Measurements from ENCODE around the gene FIZ1. TPM values are rescaled to one million over a fixed set of nuclear protein-coding genes. Genes with fewer than 3 reads are reported as not detected.

Gene FIZ1
- total RNA-seq, 2 donors from 2014 or later: 14.8 to 16.4 TPM

GRCh38 chr19:55618426-55618825 lies 19.1 kb upstream of the FIZ1 start:
- H3K27ac ChIP-seq: no peak overlapping the region
- TF ChIP-seq POLR2AphosphoS5 (IDR thresholded peaks at IDR 0.05): no peak
- TF ChIP-seq POLR2A (IDR thresholded peaks at IDR 0.05): no peak
- no peak for TF ChIP-seq CTCF (IDR thresholded peaks at IDR 0.05)
- H3K36me3 ChIP-seq: peaks cover 6 to 19% of the 10 kb centered on the region in 2 donors
- no peaks in the 10 kb centered on the region for H3K9me3 ChIP-seq
- H3K4me1 ChIP-seq (replicated peaks): no peaks in the 10 kb centered on the region
- DNase-seq (ENCODE audit: low spot score): no peak
- intact Hi-C loops (cut with DNase I): no loop called here
- 85% methylated on average over 7 of the region's 7 CpGs for WGBS
- no peak overlapping the region for H3K4me3 ChIP-seq
- H3K27me3 ChIP-seq (replicated peaks; ENCODE audit: insufficient read depth): no peaks in the 10 kb centered on the region

- WGBS: 61% methylated on average over 8 of the region's 8 CpGs
- Histone ChIP-seq H3K4me3 (no peak overlapping the region), H3K27me3 (replicated peaks; ENCODE audit: insufficient read depth) (no peaks in the 10 kb centered on the region), H3K9me3 (no peaks in the 10 kb centered on the region), H3K27ac (no peak overlapping the region), H3K36me3 (peaks cover 6 to 19% of the 10 kb centered on the region in 2 donors), H3K4me1 (replicated peaks) (no peaks in the 10 kb centered on the region)
- no peak for DNase-seq (ENCODE audit: low spot score)
- TF ChIP-seq CTCF (IDR thresholded peaks at IDR 0.05) (no peak), POLR2A (IDR thresholded peaks at IDR 0.05) (no peak), POLR2AphosphoS5 (IDR thresholded peaks at IDR 0.05) (no peak)
- intact Hi-C loops (cut with DNase I): no loop called here
These were observed 18.1 kb upstream of the FIZ1 start for GRCh38 chr19:55617426-55617825.

GRCh38 chr19:55616395-55616875 lies 17.1 kb upstream of the FIZ1 start:
- 96% methylated on average over 38 of the region's 38 CpGs for WGBS
- TF ChIP-seq POLR2A (IDR thresholded peaks at IDR 0.05): no peak
- no peak for TF ChIP-seq POLR2AphosphoS5 (IDR thresholded peaks at IDR 0.05)
- no peaks in the 10 kb centered on the region for H3K27me3 ChIP-seq (replicated peaks; ENCODE audit: insufficient read depth)
- H3K4me1 ChIP-seq (replicated peaks): no peaks in the 10 kb centered on the region
- intact Hi-C loops (cut with DNase I): no loop called here
- no peaks in the 10 kb centered on the region for H3K9me3 ChIP-seq
- peaks cover 6 to 19% of the 10 kb centered on the region in 2 donors for H3K36me3 ChIP-seq
- DNase-seq (ENCODE audit: low spot score): no peak
- no peak overlapping the region for H3K27ac ChIP-seq
- H3K4me3 ChIP-seq: no peak overlapping the region

GRCh38 chr19:55615543-55616394 lies 16.5 kb upstream of the FIZ1 start:
- DNase-seq (ENCODE audit: low spot score): no peak
- Histone ChIP-seq H3K4me1 (replicated peaks) (no peaks in the 10 kb centered on the region), H3K36me3 (peaks cover 6 to 19% of the 10 kb centered on the region in 2 donors), H3K27ac (no peak overlapping the region), H3K9me3 (no peaks in the 10 kb centered on the region), H3K4me3 (no peak overlapping the region), H3K27me3 (replicated peaks; ENCODE audit: insufficient read depth) (no peaks in the 10 kb centered on the region)
- 94% methylated on average over 44 of the region's 88 CpGs for WGBS
- TF ChIP-seq POLR2AphosphoS5 (IDR thresholded peaks at IDR 0.05) (no peak), CTCF (IDR thresholded peaks at IDR 0.05) (no peak), POLR2A (IDR thresholded peaks at IDR 0.05) (no peak)
- intact Hi-C loops (cut with DNase I): no loop called here

- no peak overlapping the region for H3K4me3 ChIP-seq
- no peaks in the 10 kb centered on the region for H3K9me3 ChIP-seq
- DNase-seq (ENCODE audit: low spot score): no peak
- no peaks in the 10 kb centered on the region for H3K4me1 ChIP-seq (replicated peaks)
- TF ChIP-seq POLR2A (IDR thresholded peaks at IDR 0.05): no peak
- TF ChIP-seq CTCF (IDR thresholded peaks at IDR 0.05): no peak
- TF ChIP-seq POLR2AphosphoS5 (IDR thresholded peaks at IDR 0.05): no peak
- H3K27ac ChIP-seq: no peak overlapping the region
- intact Hi-C loops (cut with DNase I): no loop called here
- WGBS: 97% methylated on average over 86 of the region's 98 CpGs
- H3K27me3 ChIP-seq (replicated peaks; ENCODE audit: insufficient read depth): no peaks in the 10 kb centered on the region
- peaks cover 6 to 19% of the 10 kb centered on the region in 2 donors for H3K36me3 ChIP-seq
These were observed 15.6 kb upstream of the FIZ1 start for GRCh38 chr19:55614711-55615542.
